ENCODE measurements around the gene IGDCC3. TPM values are rescaled to one million over a fixed set of nuclear protein-coding genes. Genes with fewer than 3 reads are reported as not detected.

IGDCC3 gene
- total RNA-seq, 1 donor = not detected

DNA sequence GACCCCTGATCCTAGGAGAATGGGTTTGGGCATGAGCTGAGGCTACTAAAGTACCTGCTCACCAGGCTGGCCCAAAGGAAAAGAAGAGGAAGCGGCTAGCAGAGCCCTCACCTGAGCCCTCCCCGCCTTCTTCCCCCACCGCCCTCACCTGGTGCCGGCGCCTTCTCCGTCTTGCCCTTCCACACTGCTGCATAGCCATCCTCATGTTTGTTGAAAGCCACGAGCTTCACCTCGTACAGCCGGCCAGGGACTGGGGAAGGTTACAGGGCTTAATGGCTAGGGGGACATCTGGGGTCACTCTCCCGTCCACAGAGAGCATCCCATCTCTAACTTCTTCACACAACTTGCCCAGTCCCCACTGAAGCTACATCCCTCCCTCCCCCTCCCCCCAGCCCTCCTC is 13.9 kb upstream of the IGDCC3 start:
- DNase-seq (ENCODE audit: low read depth in 2 of 3, low spot score in 2 of 3) = no peak

DNA sequence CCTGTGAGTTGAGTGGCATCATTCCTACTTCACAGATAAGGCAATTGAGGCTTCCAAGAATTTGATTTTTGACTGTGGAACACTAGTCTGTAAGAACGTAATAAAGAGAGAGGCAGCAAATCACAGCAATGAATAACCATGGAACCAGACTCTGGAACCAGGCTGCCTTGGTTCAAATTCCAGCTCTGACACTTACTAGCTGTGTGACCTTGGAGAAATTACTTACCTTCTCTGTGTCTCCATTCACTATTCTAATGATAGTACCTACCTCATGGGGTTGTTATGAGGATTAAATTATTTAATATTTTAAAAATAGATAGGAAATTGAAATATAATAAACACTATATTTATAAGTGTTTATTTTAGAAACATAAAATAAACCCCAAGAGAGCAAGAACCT is 12.6 kb upstream of the IGDCC3 start:
- DNase-seq (ENCODE audit: low read depth in 2 of 3, low spot score in 2 of 3) = no peak

DNA sequence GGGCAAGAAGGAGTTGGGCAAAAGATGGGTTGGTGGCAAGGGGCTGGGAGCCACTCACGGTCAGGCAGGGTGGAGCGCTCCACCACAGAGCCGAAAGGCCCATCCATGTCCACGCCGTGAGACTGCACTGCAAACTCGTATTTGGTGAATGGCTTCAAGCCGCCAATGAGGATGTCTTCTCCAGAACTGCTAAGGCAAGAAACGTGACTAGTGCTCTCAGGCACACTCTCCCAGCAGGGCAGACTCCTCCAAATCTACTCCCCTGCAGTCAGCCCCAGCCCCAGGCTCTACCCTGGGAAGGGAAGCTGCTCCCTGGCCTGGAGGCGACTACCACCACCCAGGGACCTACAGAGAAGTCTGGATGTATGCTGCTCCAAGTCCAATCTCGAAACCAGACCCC is 11.4 kb upstream of the IGDCC3 start:
- no peak for DNase-seq (ENCODE audit: low read depth in 2 of 3, low spot score in 2 of 3)

DNA sequence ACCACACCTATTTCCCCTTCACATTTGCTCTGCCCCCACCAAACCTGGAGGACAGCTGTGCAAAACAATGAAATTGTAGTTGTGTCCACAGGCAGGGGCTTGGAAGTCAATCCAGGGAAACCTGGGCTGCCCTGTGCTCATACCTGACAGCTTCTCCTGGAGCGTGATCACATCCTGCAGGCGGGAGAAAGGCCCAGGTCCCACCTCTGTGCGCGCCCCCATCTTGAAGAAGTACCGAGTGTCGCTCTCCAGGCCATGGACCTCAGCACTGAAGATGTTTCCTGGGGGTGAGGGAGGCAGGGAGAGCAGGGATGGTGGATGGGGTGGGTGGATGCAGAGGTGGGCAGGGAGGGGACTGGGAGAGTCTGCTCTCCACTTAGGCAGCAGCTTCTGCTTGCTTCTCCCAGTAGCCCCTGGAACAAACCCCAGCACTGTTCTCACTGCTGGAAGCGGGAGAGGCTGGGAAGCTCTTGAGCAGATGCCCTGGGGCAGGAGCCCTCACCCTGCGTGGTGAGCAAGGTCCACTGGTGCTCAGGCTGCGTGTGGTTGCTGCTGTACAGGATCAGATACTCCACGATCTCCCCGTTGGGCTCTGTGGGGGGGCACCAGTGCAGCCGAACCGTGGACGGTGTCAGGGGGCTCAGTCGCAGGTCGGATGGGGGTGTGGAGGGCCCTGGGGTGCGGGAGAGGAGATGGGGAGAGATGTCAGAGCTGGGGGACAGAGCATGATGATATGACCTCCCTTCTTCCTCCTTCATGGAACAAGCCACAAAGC is 10.7 kb upstream of the IGDCC3 start:
- no peak for DNase-seq (ENCODE audit: low read depth in 2 of 3, low spot score in 2 of 3)

DNA sequence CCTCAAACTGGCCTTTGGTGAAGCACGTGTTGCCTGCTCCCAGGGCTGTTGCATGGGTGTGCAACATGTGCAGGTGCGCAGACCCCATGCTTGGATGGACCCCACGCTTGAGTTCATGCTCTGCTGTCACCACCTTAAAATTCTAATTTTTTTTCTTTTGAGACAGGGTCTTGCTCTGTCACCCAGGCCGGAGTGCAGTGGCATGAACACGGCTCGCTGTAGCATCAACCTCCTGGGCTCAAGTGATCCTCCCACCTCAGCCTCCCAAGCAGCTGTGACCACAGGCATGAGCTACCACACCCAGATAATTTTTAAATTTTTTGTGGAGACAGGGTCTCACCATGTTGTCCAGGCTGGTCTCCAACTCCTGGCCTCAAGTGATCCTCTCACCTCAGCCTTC is 9.1 kb upstream of the IGDCC3 start:
- DNase-seq (ENCODE audit: low read depth in 2 of 3, low spot score in 2 of 3) = no peak

- no peak for DNase-seq (ENCODE audit: low read depth in 2 of 3, low spot score in 2 of 3)
Observed at GRCh38 chr15:65386376-65386775, 8.6 kb upstream of the IGDCC3 start.

- no peak for DNase-seq (ENCODE audit: low read depth in 2 of 3, low spot score in 2 of 3)
Observed at GRCh38 chr15:65385870-65386258, 8.1 kb upstream of the IGDCC3 start.

DNA sequence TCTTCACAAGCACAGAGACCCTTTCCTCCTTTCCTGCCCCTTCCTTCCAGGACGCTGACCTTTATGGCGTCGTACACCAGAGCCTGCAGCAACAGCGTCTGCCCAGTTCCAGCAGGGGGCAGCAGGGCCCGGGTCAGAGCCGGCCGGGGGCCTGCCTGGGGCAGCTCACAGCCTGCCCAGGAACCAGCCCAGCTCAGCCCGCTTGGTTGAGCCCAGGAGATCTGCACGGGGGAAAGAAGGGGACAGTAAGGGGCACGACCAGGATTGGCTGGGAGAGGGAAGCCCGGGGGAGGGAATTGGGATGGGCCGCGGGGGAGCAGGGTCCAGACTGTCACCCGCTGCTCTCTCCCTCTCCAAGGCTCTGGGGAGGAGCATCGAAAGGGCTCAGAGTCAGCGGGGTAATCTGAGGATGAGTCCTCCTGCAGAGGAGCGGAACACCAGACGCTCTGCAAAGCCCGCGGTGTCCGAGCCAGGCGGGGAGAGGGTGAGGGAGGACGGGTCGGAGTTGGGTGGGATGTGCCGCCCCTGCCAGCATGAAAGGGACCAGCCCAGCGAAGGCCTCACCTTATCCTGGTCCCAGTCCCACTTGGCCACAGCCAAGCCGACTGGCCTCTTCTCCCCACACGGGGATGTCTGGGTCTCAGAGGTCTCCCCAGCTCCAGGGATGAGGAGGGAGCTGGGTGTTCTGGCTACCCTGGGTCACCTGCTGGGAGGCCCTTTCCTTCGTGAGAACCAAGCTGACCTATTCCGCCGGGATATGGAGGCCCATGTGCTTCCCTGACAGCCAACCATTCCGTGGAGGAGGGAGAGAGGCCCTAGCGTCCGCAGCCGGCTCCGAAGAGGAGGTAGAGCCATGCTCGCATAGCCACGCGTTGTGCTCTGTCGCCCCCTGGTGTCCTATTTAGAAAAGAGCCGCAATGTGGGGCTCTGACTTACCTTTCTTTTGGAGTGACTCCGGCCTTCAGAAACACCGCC is 7.4 kb upstream of the IGDCC3 start:
- DNase-seq (ENCODE audit: low read depth in 2 of 3, low spot score in 2 of 3) = peak; percentile 70 to 90 (median 75)

DNA sequence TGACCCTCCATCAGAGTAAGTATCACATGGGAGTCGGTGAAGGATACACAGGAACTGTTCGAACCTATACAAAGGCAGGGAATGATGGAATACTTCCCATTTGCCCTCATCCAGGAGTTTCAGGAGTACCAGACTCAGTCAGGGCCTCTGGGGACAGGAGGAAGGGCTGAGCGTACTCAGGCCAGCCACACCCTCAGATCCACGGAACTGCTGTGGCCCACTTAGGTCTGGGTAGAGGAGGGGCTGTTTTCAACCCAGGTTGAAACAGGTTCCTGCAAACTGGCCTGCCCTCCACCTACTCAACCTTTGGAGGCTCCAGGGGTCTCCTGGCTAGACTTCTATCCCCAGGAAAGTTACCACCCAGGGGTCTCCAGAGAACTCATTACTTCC is 6.7 kb upstream of the IGDCC3 start:
- DNase-seq (ENCODE audit: low read depth in 2 of 3, low spot score in 2 of 3) = peak in 1 of 3 donors; percentile 7

GRCh38 chr15:65383991-65384390 is 6.2 kb upstream of the IGDCC3 start:
- no peak for DNase-seq (ENCODE audit: low read depth in 2 of 3, low spot score in 2 of 3)

DNA sequence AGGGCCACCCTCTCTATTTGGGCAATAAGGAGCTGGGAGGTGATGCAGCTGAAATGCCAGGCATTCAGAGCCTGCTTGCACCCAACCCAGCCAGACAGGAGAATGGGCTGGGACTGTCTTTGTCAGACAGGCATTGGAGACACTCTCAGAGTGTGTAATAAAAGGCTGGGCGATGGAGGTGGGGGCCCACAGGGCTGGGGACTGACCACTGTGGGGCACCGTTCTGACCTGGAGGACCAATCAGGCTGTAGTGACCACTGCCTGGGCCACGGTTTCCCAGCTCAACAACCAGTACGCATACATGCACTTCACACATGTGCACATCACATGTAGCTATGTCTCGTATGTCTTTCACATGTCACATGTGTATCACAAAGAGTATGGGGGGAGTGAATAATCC is 5.7 kb upstream of the IGDCC3 start:
- DNase-seq (ENCODE audit: low read depth in 2 of 3, low spot score in 2 of 3) = no peak

DNA sequence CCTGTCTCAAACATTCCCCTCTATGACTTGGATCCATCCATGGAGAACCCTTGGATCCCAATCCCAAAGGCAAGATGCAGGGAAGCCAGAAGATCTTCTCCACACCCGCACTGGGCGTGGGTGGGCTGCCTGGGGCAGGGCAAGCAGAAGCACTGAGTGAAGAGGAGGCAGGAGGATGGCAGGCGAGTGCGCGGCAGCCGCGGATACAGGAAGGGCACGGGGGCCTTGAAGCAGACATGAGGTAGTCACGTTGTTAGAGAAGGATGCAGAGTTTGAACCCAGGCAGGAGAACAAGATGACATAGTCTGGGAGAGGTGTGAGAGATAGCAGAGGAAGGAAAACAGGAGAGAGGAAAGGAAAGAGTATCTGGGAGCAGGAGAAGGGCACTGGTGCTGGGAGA is 5.1 kb upstream of the IGDCC3 start:
- no peak for DNase-seq (ENCODE audit: low read depth in 2 of 3, low spot score in 2 of 3)

DNA sequence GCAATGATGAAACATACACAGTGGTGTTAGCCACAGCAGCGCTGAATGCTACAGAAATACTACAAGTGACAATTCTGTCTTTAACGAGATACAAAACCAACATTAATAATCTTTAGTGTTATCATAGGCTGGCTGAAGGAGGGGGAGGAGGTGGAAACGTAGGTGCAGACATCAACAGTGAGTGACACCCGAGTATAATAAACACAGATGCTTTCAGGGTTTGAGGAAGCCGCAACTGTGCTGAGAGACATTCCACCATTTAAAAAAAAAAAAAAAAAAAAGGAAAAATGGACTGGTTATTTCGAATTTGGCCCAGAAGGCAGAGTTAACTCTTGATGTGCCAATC is 4.3 kb upstream of the IGDCC3 start:
- no peak for DNase-seq (ENCODE audit: low read depth in 2 of 3, low spot score in 2 of 3)

GRCh38 chr15:65381445-65382145 is 3.8 kb upstream of the IGDCC3 start:
- no peak for DNase-seq (ENCODE audit: low read depth in 2 of 3, low spot score in 2 of 3)

- DNase-seq (ENCODE audit: low read depth in 2 of 3, low spot score in 2 of 3) = no peak
Observed at GRCh38 chr15:65379986-65380385, 2.2 kb upstream of the IGDCC3 start.

DNA sequence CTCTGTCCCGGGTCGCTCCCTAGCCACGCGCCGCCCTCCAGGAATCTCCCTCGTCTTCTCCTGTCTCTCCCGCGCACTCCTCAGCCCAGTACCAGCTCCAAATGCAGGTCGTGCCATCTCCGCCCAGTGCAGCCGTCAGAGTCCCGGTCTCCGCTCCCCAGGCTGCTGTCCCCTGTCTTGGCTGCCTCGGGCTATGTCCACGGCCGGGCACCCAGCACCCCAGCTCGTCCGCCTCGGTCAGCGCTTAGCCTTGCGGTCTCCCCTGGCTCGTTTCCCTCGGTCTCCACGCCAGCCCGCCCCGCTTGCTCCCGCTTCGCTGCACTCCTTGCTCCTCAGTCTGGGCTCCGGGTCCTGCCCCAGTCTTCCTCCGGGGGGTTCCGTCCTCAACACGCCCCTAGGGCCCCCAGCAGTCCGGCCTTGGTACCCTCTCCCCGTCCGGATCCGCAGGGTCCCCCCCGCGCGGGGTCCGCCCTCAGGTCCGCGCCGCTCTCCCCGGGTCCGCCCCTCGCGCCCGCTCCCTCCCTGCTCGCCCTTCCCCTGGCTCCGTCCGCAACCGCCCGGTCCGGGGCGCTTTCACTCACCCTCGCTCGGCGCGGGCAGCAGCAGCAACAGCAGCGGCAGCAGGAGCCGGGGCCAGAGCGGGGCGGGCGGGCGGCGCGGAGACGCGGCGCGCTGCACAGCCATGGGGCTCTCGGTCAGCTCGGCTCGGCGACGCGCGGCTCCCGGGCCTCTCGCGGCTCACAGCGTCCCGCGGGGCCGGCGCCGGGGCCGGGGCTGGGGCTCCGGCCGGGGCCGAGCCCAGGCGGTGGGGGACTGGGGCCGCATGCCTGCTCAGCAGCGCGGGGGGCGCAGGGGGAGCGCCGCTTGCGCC is 462 bp downstream of the IGDCC3 start:
- no peak for DNase-seq (ENCODE audit: low read depth in 2 of 3, low spot score in 2 of 3)

- peak in 1 of 3 donors; percentile 31 for DNase-seq (ENCODE audit: low read depth in 2 of 3, low spot score in 2 of 3)
Observed at GRCh38 chr15:65376767-65377104, 1.1 kb downstream of the IGDCC3 start.

- DNase-seq (ENCODE audit: low read depth in 2 of 3, low spot score in 2 of 3) = no peak
Observed at GRCh38 chr15:65375871-65376607, 1.8 kb downstream of the IGDCC3 start.

DNA sequence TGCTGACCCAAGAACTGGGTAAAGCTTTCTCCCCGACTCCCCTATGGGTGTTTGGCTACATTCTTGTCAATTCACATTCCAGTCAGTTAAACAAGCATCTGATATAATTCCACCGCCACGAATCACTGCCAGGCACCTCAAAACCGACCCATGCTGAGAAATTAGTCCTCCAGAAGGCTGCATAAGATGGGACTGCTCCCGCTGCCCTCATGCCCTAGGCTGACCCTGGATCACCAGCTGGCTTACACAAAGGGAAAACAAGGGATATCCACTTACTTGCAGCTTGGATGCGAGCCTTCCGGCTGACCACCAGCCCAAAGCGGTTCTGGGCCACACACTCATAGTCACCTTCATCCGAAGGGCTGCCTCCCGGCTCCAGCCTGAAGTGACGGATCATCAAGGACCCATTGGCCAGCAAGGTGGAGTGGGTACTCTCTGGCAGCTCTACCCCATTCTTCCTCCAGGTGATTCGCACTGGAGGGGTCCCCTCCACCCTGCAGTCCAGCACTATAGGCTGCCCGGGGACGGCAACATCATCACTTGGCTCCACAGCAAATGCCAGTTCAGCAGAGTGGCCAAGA is 2.9 kb downstream of the IGDCC3 start:
- no peak for DNase-seq (ENCODE audit: low read depth in 2 of 3, low spot score in 2 of 3)

Measured in hematopoietic multipotent progenitor cell (in vitro differentiated cells).